Measurements from ENCODE around the gene ATP8B3.
"Not testable (repeated sequence)": the region's sequence is repeated elsewhere in the genome, so short reads cannot be mapped to it uniquely, and the experiment has no call there.

Gene ATP8B3

DNA sequence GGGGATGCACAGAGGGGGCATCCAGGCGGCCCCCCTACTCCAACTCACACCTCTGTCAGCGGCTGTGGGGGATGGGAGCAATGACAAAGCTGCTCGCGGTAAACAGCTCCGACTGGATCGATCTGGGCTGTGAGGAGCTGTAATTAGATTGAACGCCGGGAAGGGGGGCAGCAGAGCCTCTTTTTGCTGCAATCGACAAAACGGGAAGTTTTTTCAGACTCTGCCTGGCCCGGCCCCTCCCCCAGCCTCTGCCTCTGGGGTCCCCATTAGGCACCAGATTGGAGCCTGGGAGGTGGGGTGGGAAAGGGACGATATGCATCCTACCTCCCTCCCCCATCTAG, 42.5 kb downstream of the ATP8B3 start:
- no peak for DNase-seq (ENCODE audit: low read depth in 2 of 2)

DNA sequence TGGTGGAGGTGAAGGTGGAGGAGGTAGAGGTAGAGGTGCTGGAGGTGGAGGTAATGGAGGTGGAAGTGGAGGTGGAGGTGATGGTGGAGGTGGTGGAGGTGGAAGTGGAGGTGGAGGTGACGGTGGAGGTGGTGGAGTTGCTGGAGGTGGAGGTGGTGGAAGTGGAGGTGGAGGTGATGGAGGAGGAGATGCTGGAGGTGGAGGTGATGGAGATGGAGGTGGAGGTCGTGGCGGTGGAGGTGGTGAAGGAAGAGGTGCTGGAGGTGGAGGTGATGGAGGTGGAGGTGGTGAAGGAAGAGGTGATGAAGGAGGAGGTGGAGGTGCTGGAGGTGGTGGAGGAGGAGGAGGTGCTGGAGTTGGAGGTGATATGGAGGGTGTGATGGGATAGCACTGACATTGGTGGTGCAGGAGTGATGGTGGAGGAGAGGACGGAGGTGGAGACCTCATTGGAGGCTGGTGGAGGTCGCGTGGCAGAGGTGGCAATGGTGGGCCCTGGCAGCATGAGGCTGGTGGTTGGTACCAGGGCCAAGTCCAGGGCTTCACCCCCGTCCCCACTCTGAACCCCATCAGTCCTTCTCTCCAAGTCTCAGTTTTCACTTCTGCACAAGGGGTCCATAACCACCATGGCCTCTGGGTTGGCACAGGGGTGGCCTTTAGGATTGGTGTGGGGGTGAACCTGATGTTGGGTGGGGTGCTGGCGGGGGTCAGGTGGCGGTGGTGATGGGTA, 43.0 kb downstream of the ATP8B3 start:
- no peak for DNase-seq (ENCODE audit: low read depth in 2 of 2)

DNA sequence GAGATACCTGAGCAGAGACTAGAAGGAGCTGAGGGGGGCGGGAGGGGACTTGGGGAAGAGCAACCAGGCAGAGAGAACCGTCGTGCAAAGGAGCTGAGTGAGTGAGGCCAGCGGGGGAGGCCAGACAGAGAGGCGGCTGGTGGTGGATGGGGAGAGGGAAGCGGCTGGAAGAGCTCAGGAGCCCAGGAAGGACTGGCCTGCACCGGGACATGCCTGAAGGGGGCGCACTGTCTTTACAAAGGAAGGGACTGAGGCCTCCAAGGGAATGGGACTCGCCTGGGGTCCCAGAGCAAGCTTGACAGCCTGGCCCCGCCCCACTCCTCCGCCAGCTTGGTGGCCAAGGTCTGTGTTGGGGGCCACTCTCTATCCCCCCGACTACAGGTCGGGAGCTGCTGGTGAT, 43.8 kb downstream of the ATP8B3 start:
- no peak for DNase-seq (ENCODE audit: low read depth in 2 of 2)

DNA sequence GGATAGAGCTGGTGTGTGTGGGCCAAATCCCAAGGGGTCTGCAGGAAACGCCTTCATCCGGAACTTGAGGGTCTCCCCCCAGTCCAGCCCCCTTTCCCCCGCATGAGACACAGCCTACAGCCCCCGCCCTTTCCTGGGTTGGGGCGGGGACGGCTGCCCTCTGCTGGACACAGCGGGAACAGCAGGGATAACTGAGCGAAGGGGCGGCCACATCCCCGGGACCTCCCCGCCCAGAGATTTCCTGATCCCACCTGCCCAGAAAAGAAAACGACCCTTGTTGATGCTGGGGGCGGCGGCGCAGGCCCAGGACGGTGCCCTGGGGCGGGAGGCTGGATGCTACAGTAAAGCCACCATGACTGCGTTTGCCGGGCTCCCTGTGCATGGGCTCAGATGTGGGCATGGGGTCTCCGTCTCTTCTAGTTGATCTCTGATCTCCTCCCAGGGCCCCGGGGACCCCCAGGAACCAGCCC, 44.6 kb downstream of the ATP8B3 start:
- DNase-seq (ENCODE audit: low read depth in 2 of 2), result peak; percentile 18 to 35

DNA sequence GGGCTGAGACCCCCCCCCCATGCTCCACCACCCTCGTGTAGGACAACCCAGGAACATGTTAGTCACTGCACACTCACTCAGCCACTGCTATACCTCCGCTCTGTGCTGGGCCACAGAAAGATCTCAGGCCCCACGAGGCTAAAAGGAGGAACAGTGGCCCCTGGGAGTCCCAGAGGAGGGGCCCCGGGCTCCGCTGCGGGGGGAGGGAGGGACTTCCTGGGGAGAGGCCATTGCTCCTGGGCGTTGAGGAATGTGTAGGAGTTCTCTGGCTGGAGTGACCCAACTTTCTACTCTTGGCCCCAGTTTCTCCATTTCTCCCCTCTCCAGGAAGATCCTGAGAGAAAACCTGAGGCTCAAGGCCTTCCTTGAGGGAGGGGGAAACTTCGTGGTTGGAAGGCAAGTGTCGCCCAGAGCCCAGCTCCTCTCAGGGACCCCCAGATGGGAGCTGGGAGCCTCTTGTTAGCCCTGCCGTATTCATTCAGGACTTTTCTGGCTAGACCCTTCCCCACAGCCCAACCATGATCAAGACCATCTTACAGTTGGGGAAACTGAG, 45.2 kb downstream of the ATP8B3 start:
- no peak for DNase-seq (ENCODE audit: low read depth in 2 of 2)

DNA sequence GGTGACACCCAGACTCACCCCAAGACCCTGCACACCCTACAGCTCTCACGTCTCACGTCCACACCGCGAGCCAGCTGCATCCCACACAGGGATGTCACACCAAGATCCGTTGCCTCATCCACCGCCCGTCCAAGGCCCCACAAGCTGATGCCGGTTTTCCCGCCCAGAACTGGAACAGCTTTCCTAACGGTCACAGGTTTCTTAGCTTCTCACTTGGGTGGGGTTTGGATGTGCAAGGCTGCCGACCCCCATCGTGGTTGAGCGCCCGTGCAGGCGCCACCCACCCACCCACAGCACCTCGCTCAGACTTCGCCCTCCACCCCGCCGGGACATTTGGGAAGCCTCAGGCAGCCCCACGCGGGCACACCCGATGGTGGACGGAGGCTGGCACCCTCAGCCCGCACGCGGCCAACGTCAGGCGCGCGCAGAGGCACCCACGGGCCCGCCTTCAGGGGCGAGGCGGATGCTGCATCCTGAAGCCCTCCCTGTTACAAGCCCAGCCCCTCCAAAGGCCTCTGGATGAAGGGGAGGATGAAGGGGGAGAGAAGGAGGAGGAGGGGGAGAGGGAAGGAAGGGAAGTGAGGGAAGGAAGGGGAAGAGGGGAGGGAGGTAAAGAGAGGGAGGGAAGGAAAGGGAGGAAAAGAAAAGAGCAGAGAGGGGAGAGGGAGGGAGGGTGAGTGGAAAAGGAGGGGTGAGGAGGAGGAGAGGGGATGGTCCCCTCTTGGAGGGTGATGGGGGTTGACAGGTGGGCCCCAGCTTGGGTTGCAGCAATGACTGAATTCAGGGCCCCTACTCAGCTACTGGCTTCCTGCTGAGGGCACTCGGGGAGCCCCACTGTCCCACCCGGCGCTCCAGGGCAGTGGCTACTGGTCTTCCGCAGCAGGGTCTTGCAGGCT, 45.9 kb downstream of the ATP8B3 start:
- no peak for DNase-seq (ENCODE audit: low read depth in 2 of 2)

DNA sequence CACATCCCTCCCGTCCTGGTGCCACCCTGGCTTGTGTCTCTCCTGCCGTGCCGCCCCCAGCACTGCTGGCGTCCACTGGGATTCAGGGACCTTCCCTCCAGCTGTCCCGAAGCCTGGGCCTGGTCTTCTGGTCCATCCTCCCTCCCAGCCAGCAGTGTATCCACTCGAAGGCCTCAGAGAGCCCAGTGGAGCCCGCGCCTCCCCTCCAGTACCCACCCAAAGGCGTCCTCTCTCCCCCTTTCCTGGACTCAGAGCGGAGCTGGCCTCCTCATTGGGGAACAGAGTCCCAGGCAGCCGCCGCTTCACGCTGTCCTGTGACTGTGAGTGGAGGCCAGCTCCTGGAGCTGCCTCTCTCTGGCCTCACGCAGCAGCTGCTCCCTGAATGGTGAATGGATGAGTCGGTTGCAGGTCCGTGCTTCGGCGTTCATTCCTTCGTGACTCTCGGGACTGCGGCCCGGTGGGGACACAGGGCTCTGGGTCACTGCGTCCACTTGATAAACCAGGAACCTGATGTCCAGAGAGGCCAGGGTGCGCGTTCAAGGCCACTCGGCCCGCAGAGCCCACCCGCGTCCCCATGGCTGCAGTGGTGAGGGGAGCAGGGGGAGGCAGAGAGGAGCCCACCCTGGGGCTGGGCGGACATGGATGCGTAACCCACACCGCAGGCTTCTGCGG, 46.7 kb downstream of the ATP8B3 start:
- DNase-seq (ENCODE audit: low read depth in 2 of 2), result no peak

DNA sequence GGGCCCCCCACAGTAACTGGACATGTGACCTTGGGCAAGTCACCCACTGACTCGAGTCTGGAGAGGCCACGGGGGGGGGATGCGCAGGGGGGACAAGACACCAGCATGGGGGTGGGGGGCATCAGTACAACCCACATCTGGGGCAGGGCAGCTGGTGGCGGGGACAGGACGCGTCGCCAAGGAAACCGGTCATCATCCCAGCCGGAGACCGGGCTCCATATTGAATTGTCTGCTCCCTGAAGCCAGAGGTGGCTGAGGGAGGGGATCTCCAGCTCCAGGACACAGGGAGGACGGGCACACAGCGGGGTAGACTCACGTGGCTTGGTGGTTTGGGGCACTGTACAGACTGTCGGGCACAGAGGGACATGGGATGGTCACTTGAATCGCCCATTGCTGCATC, 47.3 kb downstream of the ATP8B3 start:
- DNase-seq (ENCODE audit: low read depth in 2 of 2), result no peak

DNA sequence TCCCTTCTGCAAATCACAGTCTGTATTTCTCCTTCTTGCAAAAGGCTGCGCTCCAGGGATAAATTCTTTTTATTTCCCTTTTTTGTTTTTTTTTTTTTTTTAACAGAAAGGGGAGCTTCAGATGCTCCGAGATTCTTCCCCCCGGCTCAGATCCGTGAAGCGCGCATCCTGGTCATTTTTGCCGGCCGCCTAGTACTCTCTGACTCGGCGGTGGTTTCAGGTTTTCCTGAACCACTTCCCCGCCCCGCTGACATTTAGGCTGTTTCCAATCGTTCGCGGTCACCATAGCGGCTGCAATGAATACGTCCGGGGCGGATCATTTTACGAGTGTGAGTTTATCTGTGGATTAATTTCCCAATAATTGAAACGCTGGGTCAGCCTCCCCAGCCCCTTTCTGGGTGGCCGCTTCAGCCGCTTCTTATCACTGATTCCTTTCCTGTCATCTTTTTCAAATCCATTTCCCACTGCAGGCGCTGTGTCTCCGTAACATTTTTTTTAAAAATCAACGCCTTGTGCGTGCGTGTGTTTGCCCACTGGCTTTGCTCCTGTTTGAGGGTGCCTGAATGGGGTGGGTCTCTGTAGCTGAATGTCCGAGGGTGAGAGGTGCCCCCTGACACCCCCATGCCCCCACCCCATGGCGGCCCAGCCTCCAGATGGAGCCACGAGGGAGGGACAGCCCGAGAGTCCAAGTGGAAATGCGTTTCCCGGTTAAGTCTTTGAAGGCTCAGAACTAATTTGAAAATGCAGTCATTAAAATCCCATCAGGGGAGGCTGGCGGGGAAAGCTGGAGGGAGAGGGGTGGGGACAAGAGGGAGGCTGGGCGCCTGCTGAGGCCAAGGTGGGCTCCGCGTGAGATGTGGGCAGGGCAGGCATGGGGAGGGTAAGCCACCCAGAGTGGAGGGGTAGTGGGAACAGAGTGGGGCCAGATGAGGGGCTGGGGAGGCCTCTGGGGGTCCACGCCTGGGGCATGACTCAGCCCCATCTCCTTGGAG, 48.1 kb downstream of the ATP8B3 start:
- no peak for DNase-seq (ENCODE audit: low read depth in 2 of 2)

DNA sequence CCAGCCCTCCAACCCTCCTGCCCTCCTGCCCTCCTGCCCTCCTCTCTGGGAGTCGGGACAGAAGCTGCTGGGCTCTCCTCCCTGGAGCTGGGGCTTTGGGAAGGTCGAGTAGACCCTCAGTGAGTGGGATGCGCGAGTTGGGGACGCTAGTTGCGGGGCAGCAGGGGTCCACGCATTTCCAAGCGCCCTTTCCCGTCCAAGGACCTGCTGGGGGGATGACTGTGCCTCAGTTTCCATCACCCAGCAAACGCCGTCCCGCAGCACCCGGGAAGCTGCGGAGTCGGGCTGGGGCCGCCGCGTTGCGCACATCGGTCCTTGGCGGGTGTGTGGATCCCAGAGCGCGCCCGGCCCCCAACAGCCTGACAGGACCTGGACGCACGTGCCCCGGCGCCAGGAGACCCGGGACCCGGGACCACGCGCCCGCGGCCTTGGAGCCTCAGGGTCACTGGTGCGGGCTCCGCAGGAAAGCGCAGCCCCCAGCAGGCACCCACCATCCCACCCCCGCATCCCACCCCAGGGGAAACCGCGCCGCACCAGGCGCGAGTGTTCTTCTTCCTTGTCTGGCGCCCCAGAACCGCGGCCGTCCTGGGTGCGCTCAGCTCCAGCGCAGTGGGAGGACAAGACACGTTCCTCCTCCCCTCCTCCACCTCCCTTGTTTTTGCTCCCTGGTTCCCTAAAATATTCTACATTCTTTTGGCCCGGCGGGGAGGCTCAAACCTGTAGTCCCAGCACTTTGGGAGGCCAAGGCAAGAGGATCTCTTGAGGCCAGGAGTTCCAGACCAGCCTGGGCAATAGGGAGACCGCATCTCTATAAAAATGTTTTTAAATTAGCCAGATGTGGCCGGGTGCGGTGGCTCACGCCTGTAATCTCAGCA, 49.6 kb downstream of the ATP8B3 start:
- DNase-seq (ENCODE audit: low read depth in 2 of 2), result no peak

DNA sequence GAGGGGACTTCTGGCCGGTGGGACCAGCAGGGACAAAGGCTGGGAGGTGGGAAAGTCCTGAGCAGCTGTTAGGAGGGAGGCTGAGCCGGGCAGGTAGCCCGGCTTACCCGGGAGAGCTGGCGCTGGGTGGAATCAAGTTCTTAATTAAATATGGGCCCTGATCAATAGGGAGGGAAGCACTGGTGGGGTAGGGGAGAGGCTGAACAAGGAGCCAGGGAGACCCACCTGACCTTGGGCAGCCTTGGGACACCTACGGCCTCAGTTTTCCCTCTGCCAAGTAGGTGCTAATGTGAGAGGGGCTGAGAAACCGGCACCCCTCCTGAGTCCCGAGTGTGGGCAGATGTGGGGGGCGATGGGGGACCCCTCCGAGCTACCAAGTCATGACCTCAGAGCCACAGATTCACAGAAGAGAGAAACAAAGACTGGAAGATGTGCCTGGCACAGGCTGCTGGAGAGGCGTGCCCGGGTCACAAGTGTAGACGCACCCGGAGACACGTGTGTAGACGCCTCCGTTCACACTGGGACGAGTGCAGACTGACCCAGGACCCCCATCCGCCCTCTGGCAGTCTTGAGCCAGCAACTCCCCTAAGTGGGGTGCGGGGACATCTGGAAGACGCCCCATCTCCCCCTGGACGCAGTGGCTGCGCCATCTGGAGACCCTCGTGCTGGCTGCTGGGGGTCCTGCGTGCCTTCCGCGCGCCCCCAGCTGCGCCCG, 50.4 kb downstream of the ATP8B3 start:
- no peak for DNase-seq (ENCODE audit: low read depth in 2 of 2)

DNA sequence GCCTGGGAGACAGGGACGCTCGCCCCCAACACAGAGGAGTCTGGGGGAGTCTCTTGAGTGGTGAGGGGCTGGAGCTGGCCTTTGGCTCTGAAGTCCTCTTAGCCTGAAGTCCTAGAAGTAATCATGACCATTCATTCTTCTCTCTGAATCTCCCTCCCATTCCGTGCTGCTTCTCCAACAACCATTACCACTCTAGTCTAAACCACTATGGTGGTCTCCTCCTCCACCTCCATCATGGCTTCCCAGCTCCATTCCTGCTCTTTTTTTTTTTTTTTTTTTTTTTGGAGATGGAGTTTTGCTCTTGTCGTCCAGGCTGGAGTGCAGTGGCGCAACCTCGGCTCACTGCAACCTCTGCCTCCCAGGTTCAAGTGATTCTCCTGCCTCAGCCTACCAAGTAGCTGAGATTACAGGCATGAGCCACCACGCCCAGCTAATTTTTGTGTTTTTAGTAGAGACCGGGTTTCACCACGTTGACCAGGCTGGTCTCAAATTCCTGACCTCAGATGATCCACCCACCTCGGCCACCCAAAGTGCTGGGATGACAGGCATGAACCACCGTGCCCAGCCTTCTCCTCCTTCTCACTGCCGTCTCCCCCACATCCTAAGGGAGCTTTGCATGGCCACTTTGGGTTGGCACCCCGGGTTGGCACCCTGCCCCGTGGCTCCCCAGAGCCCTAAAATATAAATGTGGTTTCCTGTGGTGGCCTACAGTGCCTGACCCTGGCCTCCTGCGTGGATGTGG, 51.1 kb downstream of the ATP8B3 start:
- DNase-seq (ENCODE audit: low read depth in 2 of 2), result not testable (repeated sequence)

DNA sequence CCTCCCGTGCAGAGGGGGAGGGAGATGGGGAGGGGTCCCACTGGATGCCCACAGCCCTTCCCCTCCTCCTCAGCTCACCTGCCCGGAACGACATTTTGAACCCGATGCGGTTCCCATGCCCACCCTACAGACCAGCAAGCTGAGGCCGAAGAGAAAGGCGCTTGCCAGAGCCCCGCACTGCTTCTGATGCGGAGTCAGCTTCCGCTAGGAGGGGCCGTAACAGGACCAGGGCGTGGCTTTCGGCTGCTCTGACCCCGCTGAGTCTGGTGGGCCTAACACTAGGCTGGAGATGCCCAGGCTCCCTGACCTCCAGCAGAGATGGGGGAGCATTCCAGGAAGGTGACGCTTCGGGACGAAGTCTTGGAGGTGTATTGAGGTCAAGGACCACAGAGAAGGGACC, 52.1 kb downstream of the ATP8B3 start:
- DNase-seq (ENCODE audit: low read depth in 2 of 2), result no peak

DNA sequence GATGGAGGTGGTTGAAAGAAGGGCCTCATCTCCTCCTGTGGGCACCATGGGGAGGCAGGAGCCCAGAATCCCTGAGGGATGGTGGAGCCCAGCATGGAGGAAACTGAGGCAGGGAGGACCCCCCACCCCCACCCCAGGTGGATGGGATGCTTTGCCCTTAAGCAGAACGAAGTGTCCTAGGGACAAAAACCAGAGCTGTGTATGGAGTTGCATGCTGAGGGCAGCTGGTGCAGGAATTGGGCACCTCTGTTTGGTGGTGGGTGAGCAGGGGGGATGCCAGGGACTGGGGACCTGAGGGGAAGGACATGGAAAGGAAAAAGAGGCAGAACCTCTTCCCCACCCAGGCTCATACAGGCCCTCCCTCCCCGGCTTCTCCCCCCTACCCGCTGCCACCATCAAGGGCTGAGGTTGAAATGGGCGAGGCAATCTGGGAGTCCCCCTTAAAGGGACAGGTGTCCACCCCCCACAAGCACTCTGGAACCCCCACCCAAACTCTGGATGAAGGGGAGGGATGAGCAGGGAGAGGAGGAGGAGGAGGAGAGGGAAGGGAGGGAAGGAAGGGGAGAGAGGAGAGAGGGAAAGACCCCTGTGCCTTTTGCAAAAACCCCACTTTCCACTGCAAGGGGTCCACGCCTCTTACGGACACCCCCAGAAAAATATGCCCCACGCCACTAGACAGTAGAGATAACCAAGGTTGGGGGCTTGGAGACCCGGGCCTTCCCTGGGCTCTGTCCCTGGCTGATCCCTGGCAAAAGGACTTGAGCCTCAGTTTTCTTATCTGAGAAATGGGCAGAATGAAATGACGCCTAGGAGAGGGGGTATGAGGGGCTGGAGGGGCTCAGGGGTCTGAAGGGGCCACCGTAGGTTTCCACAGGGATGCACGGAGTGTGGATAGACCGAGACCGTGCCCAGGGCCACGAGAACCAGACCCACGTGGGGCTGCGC, 52.8 kb downstream of the ATP8B3 start:
- DNase-seq (ENCODE audit: low read depth in 2 of 2), result no peak

DNA sequence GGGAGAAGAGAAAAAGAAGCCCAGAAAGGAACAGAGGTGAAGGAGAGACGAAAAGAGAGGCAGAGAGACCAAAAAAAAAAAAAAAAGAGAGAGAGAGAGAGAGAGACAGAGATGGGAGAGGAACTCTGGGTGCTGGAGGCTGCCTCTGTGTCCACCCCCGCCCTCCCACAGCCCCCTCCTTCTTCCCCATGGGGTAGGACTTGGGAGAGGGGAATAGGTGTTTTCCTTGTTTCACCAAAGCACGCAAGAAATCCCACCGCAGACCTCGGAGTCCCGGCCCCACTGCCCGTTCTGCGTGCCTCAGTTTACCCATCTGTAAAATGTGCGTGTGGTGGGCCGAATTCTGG, 53.9 kb downstream of the ATP8B3 start:
- DNase-seq (ENCODE audit: low read depth in 2 of 2), result no peak

DNA sequence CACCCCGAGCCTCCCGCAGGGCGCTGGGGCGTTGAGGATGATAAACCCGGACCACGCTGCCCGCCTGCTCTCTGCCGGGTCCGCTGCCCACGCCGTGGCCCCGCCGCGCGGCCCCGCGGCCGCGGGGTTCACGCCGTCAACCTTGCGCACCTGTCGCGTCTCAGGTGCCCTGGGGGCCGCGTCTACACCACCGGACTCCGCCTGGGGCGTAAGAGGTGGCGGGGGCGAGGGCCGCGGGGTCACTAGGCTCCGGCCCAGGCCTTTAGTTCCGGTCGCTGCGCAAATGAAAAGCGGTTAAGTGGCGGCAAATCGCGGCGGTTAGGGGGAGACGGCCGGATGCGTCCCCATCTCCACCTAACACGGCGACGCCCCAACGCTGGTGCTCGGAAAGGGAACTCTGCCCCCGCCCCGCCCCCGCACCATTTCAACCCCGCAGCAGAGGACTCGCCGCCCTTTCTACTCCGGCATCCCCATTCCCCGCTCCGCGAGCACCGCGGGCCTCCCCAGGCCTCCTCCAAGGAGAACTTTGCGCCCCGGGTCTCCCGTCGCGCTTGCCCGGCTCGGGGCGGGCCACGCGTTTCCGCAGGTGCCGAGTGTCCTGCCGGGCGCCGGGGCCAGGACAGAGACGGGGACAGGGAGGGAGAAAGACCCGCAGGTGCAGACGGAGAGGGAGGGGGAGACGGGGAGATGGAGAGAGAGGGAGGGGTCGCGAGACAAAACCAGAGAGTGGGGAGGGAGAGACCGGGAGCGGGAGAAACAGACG, 54.4 kb downstream of the ATP8B3 start:
- DNase-seq (ENCODE audit: low read depth in 2 of 2), result no peak
